Measurements from ENCODE around the gene ECE1.
"Not testable (repeated sequence)": the region's sequence is repeated elsewhere in the genome, so short reads cannot be mapped to it uniquely, and the experiment has no call there.

The ECE1 gene

DNA sequence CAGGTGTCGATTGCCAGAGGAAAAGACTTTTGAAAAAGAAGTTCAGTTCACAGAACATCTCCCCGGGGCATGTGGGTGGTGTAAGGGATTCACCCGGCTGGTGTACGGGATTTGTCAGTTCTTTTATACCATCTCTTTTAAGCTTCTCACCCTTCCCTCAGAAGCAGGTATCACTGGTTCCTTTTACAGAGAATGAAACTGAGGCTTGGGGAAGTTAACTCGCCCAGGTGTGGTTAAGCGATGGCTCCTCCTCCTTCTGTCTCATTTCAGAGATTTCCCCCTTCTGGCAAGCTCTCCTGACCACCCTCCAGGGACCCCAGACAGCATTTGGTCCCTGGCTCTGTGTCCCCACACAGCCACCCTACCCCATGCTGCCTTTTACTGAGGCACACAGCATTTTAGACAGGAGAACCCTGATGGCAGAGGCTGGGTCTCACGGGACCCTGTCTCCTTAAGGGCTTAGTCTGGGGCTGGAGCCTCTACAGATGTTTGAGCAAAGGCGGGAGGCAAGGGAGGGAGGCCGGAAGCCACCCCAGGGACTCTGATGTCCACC lies 2.8 kb upstream of the ECE1 start:
- DNase-seq (ENCODE audit: low read depth, low spot score): no peak

- no peak for DNase-seq (ENCODE audit: low read depth, low spot score)
Observed at GRCh38 chr1:21292503-21292983, 2.3 kb upstream of the ECE1 start.

- no peak for DNase-seq (ENCODE audit: low read depth, low spot score)
Observed at GRCh38 chr1:21291964-21292363, 1.7 kb upstream of the ECE1 start.

- no peak for DNase-seq (ENCODE audit: low read depth, low spot score)
Observed at GRCh38 chr1:21291184-21291583, 921 bp upstream of the ECE1 start.

- no peak for DNase-seq (ENCODE audit: low read depth, low spot score)
Observed at GRCh38 chr1:21290546-21290944, 282 bp upstream of the ECE1 start.

GRCh38 chr1:21289127-21289526 lies 1.1 kb downstream of the ECE1 start:
- no peak for DNase-seq (ENCODE audit: low read depth, low spot score)

- DNase-seq (ENCODE audit: low read depth, low spot score): no peak
Observed at GRCh38 chr1:21287905-21288514, 2.3 kb downstream of the ECE1 start.

GRCh38 chr1:21285386-21285785 lies 4.9 kb downstream of the ECE1 start:
- not testable (repeated sequence) for DNase-seq (ENCODE audit: low read depth, low spot score)

- DNase-seq (ENCODE audit: low read depth, low spot score): no peak
Observed at GRCh38 chr1:21285055-21285372, 5.2 kb downstream of the ECE1 start.

DNA sequence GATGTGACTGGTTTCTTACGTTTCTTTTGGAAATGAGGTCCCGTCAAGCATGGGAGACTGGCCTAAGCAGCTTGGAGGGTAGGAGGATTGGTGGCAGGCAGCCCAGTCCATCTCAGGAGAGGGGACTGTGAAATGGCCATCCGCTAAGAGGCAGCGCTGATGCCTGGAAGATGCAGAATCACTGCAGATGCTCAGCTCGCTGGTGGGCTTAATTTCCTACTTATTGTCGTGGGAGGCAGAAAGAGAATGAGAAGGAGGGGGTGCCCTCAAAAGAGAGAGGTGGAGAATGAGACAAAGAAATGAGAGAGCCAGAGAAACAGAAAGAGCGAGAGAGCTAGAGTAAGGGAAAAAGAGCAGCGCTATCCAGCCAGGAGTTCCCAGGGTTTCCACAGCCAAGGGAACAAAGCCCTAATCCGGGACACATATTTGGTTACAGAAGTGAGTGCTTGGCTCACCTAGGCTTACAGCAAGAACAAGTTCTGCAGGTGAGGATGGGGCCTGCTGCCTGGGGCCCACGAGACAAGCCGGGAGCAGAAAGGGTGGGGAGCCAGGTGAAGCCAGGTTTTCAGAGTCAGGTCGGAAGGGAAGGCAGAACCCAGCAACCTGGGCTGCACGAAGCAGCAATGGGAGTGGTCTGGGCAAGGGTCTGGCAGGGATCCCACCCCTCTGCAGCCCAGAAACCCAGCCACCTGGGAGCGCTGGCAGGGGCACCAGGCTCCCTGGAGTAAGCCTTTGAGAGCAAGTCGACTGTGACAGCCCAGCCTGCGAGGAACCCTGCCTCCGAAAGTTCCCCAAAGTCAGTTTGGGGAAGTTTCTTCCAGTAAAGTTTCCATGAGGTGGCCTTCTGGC lies 5.8 kb downstream of the ECE1 start:
- no peak for DNase-seq (ENCODE audit: low read depth, low spot score)

DNA sequence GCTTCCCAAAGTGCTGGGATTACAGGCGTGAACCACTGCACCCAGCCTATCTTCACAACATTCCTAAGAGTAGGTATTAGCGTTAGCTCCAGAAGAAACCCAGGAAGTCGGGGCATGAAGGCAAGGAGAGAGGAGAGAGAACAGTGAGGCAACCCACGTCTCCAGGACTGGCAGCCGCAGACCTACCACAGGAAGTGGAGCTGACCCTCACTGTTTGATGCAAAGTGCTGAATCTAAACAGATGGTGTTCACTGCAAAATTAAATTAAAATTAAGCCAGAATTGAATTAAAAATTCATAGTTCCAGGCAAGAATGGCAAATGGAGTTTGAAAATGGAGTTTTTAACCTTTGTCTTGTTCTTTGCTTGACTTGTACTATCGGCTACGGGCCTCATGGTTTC lies 6.7 kb downstream of the ECE1 start:
- no peak for DNase-seq (ENCODE audit: low read depth, low spot score)

- not testable (repeated sequence) for DNase-seq (ENCODE audit: low read depth, low spot score)
Observed at GRCh38 chr1:21282020-21282419, 8.2 kb downstream of the ECE1 start.

GRCh38 chr1:21280482-21280881 lies 9.8 kb downstream of the ECE1 start:
- no peak for DNase-seq (ENCODE audit: low read depth, low spot score)

- no peak for DNase-seq (ENCODE audit: low read depth, low spot score)
Observed at GRCh38 chr1:21280011-21280471, 10.2 kb downstream of the ECE1 start.

DNA sequence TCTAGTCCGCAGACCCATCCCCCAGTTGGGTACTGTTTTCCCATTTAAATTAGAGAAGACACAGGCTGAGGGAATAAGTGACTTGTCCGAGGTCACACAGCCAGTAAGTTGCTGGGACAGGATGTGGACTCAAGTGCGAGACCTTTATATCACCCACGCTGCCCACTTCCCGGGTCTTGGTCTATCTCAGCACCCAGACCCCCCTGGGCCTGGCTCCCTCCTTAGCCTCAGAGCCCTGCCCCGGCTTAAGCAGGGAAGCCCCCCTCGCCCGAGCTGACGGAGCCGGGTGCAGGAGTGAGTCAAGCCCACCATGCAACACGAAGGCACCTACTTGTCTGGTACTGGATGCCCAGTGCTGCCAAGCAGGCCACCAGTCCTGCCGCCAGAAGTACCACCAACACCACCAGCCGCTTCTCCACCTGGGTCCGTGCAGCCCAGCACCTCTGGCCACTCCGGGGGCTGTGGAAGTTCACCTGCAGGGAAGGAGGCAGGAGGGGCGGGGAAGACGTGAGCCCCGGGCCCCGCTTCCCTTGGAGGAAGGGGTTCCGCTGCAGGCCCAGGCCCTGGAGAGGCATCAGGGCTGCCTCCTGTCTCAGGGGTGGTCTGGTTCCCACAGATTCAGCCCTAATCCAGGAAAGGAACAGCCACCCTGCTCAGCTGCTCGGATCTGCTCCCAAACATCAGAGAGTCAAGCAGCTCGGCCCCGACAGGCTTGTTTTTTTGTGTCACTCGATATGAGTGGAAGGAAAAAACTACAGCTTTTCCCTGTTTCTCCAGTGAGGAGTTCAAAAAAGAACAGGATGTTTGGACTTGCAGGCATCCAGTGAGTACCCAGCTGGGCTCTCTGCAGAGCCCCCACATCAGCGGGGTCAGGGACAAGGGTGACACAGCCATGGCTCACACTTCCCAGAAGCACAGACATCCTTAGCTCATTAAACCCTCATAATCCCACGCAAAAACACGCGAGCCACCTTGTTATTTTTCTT lies 11.1 kb downstream of the ECE1 start:
- DNase-seq (ENCODE audit: low read depth, low spot score): no peak

DNA sequence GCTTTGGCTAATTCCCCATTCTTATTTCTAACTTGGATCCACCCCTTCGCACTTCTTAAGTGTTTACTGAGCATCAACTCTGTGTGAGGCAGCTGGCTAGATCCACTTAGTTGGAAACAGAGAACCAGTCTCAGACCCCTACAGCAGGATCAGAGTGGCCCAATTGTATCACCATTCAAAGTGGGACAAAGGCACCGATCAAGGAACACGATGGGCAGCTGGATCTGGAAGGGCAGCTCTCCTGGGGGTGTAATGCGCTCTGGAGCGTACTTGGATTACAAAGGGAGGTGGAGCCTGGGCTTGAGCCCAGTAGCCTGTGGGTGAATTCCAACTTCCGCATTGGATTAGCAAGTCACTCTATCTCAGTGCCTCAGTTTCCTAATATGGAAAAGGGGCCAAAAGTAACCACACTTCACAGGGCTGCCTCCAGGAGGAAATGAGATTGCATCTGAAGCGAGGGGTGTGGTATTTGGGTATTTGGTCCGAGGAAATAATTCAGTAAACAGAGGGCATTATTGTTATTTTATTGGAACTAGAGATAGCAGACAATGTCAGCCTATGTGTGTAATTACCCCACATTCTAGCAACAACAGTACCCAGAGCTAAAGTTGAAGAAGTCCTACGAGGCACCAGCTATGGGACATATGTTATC lies 11.9 kb downstream of the ECE1 start:
- DNase-seq (ENCODE audit: low read depth, low spot score): no peak

DNA sequence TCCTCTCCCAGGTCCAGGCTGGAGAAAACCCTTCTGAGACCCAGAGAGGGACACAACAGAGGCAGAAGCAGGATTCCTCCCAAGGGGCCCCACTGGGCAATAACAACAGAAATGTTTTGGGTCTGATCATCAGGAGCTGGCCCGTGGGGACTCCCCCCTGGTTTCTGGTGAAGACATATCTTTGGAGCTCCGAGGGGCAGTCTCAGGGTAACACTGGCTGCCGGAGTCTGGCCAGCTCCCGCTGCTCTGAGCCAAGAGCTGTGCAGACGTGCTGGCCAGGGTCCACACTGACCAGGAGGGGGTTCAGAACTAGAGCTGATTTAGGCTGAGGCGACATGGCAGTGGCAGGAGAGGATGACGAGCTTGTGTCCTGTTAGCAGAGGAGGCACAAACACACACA lies 13.1 kb downstream of the ECE1 start:
- DNase-seq (ENCODE audit: low read depth, low spot score): no peak

GRCh38 chr1:21272540-21272939 lies 17.7 kb downstream of the ECE1 start:
- no peak for DNase-seq (ENCODE audit: low read depth, low spot score)

GRCh38 chr1:21271550-21271949 lies 18.7 kb downstream of the ECE1 start:
- DNase-seq (ENCODE audit: low read depth, low spot score): no peak

DNA sequence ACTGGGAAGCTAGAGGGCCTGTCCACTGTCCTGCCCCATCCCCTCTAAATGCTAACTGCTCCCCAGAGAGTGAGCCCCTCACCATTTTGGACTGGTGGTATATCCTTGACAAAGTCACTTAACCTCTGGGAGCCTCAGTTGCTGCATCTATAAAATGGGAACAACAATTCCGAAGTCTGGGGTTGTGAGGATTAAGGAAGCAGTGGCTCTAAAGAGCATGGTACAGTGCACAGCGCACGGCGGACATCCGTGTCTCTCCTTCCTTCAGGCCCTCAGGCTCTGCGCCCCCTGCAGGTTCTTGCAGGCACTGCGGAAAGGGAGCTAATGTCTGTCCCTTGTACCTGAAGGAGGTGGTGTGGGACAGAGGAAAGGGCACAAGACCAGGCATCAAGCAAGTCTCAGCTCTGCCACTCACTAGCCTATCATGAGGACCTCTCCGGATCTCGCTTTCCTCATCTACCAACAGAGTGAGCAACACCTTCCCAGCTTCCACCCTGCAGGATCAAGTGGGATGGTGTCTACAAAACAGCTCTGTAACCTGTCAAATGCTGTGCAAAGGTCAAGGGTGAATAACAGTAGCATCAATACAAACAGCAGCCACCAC lies 20.1 kb downstream of the ECE1 start:
- no peak for DNase-seq (ENCODE audit: low read depth, low spot score)
